HG03060 (cell line): ENCODE data around the gene TMEM156.

Experiments used
- ATAC-seq: cut with Tn5 transposase; IDR thresholded peaks from one replicate; pipeline ENCODE4 v1.9.1; 2021; ENCODE audit warnings: low read depth, moderate number of reproducible peaks; ENCODE audit not compliant: unreplicated experiment

The TMEM156 gene

GRCh38 chr4:39032218-39033085, at the start of gene TMEM156:
Gene TMEM156 (minus strand): TSS chr4:39032409. CDS start chr4:39032313, 96 bp downstream.
- peak; percentile 66 for ATAC-seq

- ATAC-seq: no peak
Measured at GRCh38 chr4:39078829-39079228, 46.6 kb upstream of the TMEM156 start.

GRCh38 chr4:39068907-39069306, 36.7 kb upstream of the TMEM156 start:
- no peak for ATAC-seq

GRCh38 chr4:39067451-39067850, 35.2 kb upstream of the TMEM156 start:
- no peak for ATAC-seq

GRCh38 chr4:39067031-39067430, 34.8 kb upstream of the TMEM156 start:
- ATAC-seq: no peak

- no peak for ATAC-seq
Measured at GRCh38 chr4:39066371-39066770, 34.2 kb upstream of the TMEM156 start.

GRCh38 chr4:39063430-39063829, 31.2 kb upstream of the TMEM156 start:
- ATAC-seq: no peak

- no peak for ATAC-seq
Measured at GRCh38 chr4:39062770-39063097, 30.5 kb upstream of the TMEM156 start.

- no peak for ATAC-seq
Measured at GRCh38 chr4:39062094-39062769, 30.0 kb upstream of the TMEM156 start, which contains the start of gene KLHL5. Gene KLHL5 (plus strand): TSS chr4:39062232. CDS start chr4:39062653, 421 bp downstream.

GRCh38 chr4:39061457-39061856, 29.2 kb upstream of the TMEM156 start:
- ATAC-seq: no peak

GRCh38 chr4:39056023-39056422, 23.8 kb upstream of the TMEM156 start:
- no peak for ATAC-seq

- ATAC-seq: no peak
Measured at GRCh38 chr4:39054497-39054896, 22.3 kb upstream of the TMEM156 start.

GRCh38 chr4:39053983-39054382, 21.8 kb upstream of the TMEM156 start:
- no peak for ATAC-seq

- no peak for ATAC-seq
Measured at GRCh38 chr4:39051492-39051891, 19.3 kb upstream of the TMEM156 start.

- ATAC-seq: no peak
Measured at GRCh38 chr4:39050590-39050989, 18.4 kb upstream of the TMEM156 start.

- ATAC-seq: no peak
Measured at GRCh38 chr4:39048311-39048710, 16.1 kb upstream of the TMEM156 start.

GRCh38 chr4:39047681-39048080, 15.5 kb upstream of the TMEM156 start:
- no peak for ATAC-seq

GRCh38 chr4:39046249-39046648, 14.0 kb upstream of the TMEM156 start:
- no peak for ATAC-seq

- no peak for ATAC-seq
Measured at GRCh38 chr4:39045827-39046221, 13.6 kb upstream of the TMEM156 start.

GRCh38 chr4:39044956-39045826, 13.0 kb upstream of the TMEM156 start:
- no peak for ATAC-seq
